Fibroblast of lung (primary cell): Measurements from ENCODE around the gene MGAT1. TPM values are rescaled to one million over a fixed set of nuclear protein-coding genes. Genes with fewer than 3 reads are reported as not detected.

Experiments used
- DNase-seq, 2 donors: peaks; one replicate each; pipeline versions ENCODE4 v3.0.0 to v3.0.0-alpha.2; 2010; ENCODE audit warnings: low read depth in 2 of 2
- H2AFZ ChIP-seq: 2 replicates; pipeline ENCODE4 v1.5.1; 2012; ENCODE audit warnings: low read length, control low read depth, inconsistent platforms
- H3K27ac ChIP-seq: 2 replicates; pipeline ENCODE4 v1.5.1; 2011; ENCODE audit warnings: low read length, control low read depth; ENCODE audit not compliant: insufficient read depth
- H3K27me3 ChIP-seq: 2 replicates; pipeline ENCODE4 v1.5.1; 2011; ENCODE audit warnings: mild to moderate bottlenecking, low read length; ENCODE audit not compliant: control insufficient read depth, insufficient read depth
- H3K36me3 ChIP-seq: 2 replicates; pipeline ENCODE4 v1.5.1; 2011; ENCODE audit warnings: low read length; ENCODE audit not compliant: control insufficient read depth, insufficient read depth
- H3K4me1 ChIP-seq: 2 replicates; pipeline ENCODE4 v1.5.1; 2011; ENCODE audit warnings: low read length; ENCODE audit not compliant: control insufficient read depth, insufficient read depth; ENCODE audit errors: extremely low read depth
- H3K4me2 ChIP-seq: 2 replicates; pipeline ENCODE4 v1.5.1; 2011; ENCODE audit warnings: low read length, control low read depth; ENCODE audit not compliant: insufficient read depth; ENCODE audit errors: extremely low read depth
- H3K4me3 ChIP-seq, 4 experiments: fragments of 200-600 bp in 1 of 4; sonication (generic) in 1 of 4; replicated peaks in 1 of 4; 2 replicates each; pipeline ENCODE4 v1.5.1; 2011 to 2016; ENCODE audit warnings: low read length in 4 of 4, low read depth in 3 of 4, mild to moderate bottlenecking in 3 of 4, control low read depth in 2 of 4, inconsistent platforms in 1 of 4, mixed read lengths in 1 of 4; ENCODE audit not compliant: insufficient read depth in 1 of 4; ENCODE audit errors: control extremely low read depth in 1 of 4
- H3K79me2 ChIP-seq: 2 replicates; pipeline ENCODE4 v1.5.1; 2012; ENCODE audit warnings: mild to moderate bottlenecking, low read length, inconsistent platforms; ENCODE audit not compliant: control insufficient read depth, insufficient read depth
- H3K9ac ChIP-seq: 2 replicates; pipeline ENCODE4 v1.5.1; 2011; ENCODE audit warnings: mild to moderate bottlenecking, low read length, control low read depth; ENCODE audit not compliant: insufficient read depth
- H3K9me3 ChIP-seq: 2 replicates; pipeline ENCODE4 v1.5.1; 2012; ENCODE audit warnings: low read depth, low read length; ENCODE audit not compliant: control insufficient read depth, insufficient read depth
- H4K20me1 ChIP-seq: 2 replicates; pipeline ENCODE4 v1.5.1; 2011; ENCODE audit warnings: low read length; ENCODE audit not compliant: control insufficient read depth, insufficient read depth; ENCODE audit errors: extremely low read depth
- CTCF ChIP-seq, 2 donors: IDR thresholded peaks in 1 of 2; conservative IDR thresholded peaks in 1 of 2; 1 replicate in 1 of 2; 2 replicates in 1 of 2; pipeline ENCODE4 v1.5.1; 2011 to 2012; ENCODE audit warnings: low read length in 2 of 2, control low read depth in 1 of 2, inconsistent platforms in 1 of 2, low read depth in 1 of 2, mild to moderate bottlenecking in 1 of 2
- EZH2 ChIP-seq: IDR thresholded peaks from 2 replicates; pipeline ENCODE4 v1.5.1; 2012; ENCODE audit warnings: low read length, control low read depth, mild to moderate bottlenecking; ENCODE audit errors: missing control alignments
- polyA plus RNA-seq, 2 donors: library from polyadenylated mRNA; depleted of rRNA in 1 of 2; stranded (reverse) in 1 of 2; unstranded in 1 of 2; fragments of >200 nt; gene quantifications; 2 replicates each; pipeline ENCODE4 v1.2.1, GENCODE V29; 2011 to 2012; ENCODE audit warnings: missing spikeins in 1 of 2
- total RNA-seq: library from RNA; depleted of rRNA; stranded (reverse); fragments of >200 nt; gene quantifications from 2 replicates; pipeline ENCODE4 v1.2.1, GENCODE V29; 2014

The MGAT1 gene
- total and polyA plus RNA-seq, 2 donors (not counting 1 experiment from before 2014, with no cell fraction given): 72.5 to 90.4 TPM

- H4K20me1 ChIP-seq: no peaks in the 10 kb centered on the region
- H3K4me1 ChIP-seq: peaks cover 5% of the 10 kb centered on the region
- no peak overlapping the region for H3K4me3 ChIP-seq
- no peak overlapping the region for H3K9ac ChIP-seq
- no peaks in the 10 kb centered on the region for H3K27me3 ChIP-seq
- H3K36me3 ChIP-seq: no peaks in the 10 kb centered on the region
- no peak overlapping the region for H3K4me2 ChIP-seq
- no peak for TF ChIP-seq EZH2
- no peak for TF ChIP-seq CTCF (conservative IDR thresholded peaks at IDR 0.05 in 1 of 2, IDR thresholded peaks at IDR 0.05 in 1 of 2; ENCODE audit: low read depth in 1 of 2, low read length in 2 of 2)
- no peak for DNase-seq
- H3K9me3 ChIP-seq: no peaks in the 10 kb centered on the region
- H3K79me2 ChIP-seq: no peaks in the 10 kb centered on the region
- no peak overlapping the region for H2AFZ ChIP-seq
- no peak overlapping the region for H3K27ac ChIP-seq
Observed at GRCh38 chr5:180823940-180824629, 21.5 kb upstream of the MGAT1 start.

GRCh38 chr5:180823346-180823745, 20.7 kb upstream of the MGAT1 start:
- no peak overlapping the region for H3K27ac ChIP-seq
- no peaks in the 10 kb centered on the region for H3K27me3 ChIP-seq
- no peaks in the 10 kb centered on the region for H4K20me1 ChIP-seq
- H3K4me1 ChIP-seq: peaks cover 5% of the 10 kb centered on the region
- no peaks in the 10 kb centered on the region for H3K9me3 ChIP-seq
- no peak for DNase-seq
- H3K36me3 ChIP-seq: no peaks in the 10 kb centered on the region
- no peak overlapping the region for H3K4me2 ChIP-seq
- no peak overlapping the region for H3K4me3 ChIP-seq
- no peak overlapping the region for H2AFZ ChIP-seq
- TF ChIP-seq EZH2 (no peak), CTCF (conservative IDR thresholded peaks at IDR 0.05 in 1 of 2, IDR thresholded peaks at IDR 0.05 in 1 of 2; ENCODE audit: low read depth in 1 of 2, low read length in 2 of 2) (no peak)
- H3K9ac ChIP-seq: no peak overlapping the region
- no peaks in the 10 kb centered on the region for H3K79me2 ChIP-seq

- no peaks in the 10 kb centered on the region for H3K9me3 ChIP-seq
- no peak overlapping the region for H3K4me3 ChIP-seq
- TF ChIP-seq EZH2 (no peak), CTCF (conservative IDR thresholded peaks at IDR 0.05 in 1 of 2, IDR thresholded peaks at IDR 0.05 in 1 of 2; ENCODE audit: low read depth in 1 of 2, low read length in 2 of 2) (no peak)
- no peak overlapping the region for H3K4me2 ChIP-seq
- no peak overlapping the region for H3K9ac ChIP-seq
- no peaks in the 10 kb centered on the region for H4K20me1 ChIP-seq
- no peaks in the 10 kb centered on the region for H3K79me2 ChIP-seq
- no peaks in the 10 kb centered on the region for H3K27me3 ChIP-seq
- no peak overlapping the region for H3K27ac ChIP-seq
- H2AFZ ChIP-seq: no peak overlapping the region
- H3K4me1 ChIP-seq: peaks cover 7% of the 10 kb centered on the region
- DNase-seq: no peak
- H3K36me3 ChIP-seq: no peaks in the 10 kb centered on the region
Observed at GRCh38 chr5:180821538-180821937, 18.9 kb upstream of the MGAT1 start.
